ENCODE data around the gene EDEM3.
"Not testable (repeated sequence)": the region's sequence is repeated elsewhere in the genome, so short reads cannot be mapped to it uniquely, and the experiment has no call there.

The EDEM3 gene

DNA sequence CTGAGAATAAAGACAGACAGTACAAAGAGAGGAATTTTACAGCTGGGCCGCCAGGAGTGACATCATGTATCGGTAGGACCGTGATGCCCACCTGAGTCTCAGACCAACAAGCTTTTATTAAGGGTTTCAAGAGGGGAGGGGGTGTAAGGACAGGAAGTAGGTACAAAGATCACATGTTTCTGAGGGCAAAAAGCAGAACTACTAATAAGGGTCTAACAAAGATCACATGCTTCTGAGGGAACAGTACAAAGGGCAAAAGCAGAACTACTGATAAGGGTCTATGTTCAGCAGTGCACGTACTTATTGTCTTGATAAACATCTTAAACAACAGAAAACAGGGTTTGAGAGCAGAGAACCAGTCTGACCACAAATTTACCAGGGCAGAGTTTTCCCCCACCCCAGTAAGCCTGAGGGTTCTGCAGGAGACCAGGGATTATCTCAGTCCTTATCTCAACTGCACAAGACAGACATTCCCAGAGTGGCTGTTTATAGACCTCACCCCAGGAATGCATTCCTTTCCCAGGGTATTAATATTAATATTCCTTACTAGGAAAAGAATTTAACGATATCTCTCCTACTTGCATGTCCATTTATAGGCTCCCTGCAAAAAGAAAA lies 73.9 kb downstream of the EDEM3 start:
- FAIRE-seq: not testable (repeated sequence)

GRCh38 chr1:184679472-184679871 lies 75.2 kb downstream of the EDEM3 start:
- DNase-seq (ENCODE audit: low spot score); FAIRE-seq: not testable (repeated sequence)

More for the DNA sequence above, 73.9 kb downstream of the EDEM3 start:
- DNase-seq (ENCODE audit: low spot score): not testable (repeated sequence)

GRCh38 chr1:184677344-184677743 lies 77.3 kb downstream of the EDEM3 start:
- FAIRE-seq (no peak), DNase-seq (ENCODE audit: low spot score) (no peak)

DNA sequence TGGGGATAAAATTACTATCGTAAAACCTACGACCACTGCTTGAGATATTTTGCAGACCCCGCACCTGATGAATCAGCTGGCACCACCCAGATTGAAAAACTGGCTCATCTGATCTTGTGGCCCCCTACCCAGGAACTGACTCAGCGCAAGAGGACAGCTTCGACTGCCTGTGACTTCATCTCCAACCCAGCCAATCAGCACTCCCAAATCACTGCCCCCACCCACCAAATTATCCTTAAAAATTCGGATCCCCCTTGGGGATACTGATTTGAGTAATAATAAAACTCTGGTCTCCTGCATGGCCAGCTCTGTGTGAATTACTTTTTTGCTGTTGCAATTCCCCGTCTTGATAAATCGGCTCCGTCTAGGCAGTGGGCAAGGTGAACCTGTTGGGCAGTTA lies 81.4 kb downstream of the EDEM3 start:
- no peak for FAIRE-seq
- DNase-seq (ENCODE audit: low spot score): no peak

GRCh38 chr1:184672013-184672726 lies 82.5 kb downstream of the EDEM3 start:
- FAIRE-seq (no peak), DNase-seq (ENCODE audit: low spot score) (no peak)

DNA sequence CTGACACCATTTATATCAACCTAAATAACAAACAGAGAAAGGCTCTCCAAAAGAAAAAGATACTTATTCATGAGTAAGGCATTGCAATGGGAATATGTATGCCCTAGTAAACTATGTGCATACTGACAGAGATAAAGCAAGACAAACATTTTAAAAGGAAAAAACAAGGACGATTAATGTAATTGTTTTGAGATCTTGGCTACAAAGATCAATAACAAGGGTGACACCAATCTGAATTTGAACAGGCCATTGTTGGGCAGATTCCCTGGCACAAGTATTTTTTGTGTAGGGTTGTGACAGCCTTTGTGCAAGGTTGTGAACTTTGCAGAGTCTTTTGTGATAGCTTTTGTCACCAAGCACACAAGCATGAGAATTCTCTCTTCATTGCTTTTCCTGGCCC lies 85.3 kb downstream of the EDEM3 start:
- no peak for FAIRE-seq

DNA sequence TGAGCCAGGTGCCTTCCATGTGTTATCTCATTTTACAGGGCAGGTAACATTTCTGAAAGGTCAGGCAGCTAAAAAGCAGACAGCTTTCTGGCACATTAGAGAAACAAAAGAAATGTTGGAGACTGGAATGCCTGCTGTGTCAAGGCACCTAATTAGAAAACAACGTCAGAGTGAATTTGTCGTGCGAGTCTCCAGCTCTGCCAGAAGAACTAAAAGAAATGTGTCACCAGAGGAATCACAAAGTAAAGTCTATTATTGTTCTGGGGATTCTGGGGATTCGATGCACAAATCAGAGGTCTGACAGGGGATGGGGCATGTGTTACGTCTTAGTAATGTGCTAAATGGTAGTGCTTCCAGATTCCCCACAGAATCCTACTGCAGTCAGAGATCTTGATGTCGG lies 89.3 kb downstream of the EDEM3 start:
- DNase-seq (ENCODE audit: low spot score): no peak
- no peak for FAIRE-seq

More for the DNA sequence above, 85.3 kb downstream of the EDEM3 start:
- DNase-seq (ENCODE audit: low spot score): no peak

- DNase-seq (ENCODE audit: low spot score) (no peak), FAIRE-seq (no peak)
These were observed 90.0 kb downstream of the EDEM3 start for GRCh38 chr1:184664661-184665060.

DNA sequence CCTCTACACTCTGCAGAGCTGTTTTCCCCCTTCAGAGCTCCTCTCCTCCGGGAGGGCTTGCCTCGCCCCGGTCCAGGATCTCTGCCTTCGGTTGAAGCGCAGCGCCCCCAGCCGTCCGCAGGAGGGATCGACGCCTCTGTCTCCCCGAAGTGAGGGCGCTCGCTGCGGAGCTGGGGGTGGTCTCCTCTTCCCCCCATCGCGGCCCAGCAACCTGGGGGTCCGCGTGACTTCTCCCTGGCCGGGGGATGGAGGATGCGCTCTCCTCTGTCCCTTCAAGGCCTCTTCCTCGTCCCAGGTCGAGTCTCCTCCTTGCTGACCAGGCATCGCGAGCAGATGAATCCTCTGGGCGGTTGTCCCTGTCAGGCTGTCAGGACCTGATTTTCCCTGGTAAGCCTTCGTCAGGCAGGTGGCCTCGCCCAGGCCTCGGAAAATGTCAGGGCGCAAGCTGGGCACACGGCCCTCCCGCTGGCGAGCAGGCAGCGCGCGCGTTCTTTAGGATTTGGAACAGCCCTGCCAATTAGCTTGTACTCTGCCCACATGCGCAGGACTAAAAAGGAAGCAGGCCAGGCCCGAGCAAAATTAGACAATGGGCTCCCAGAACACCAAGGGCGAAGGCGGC lies 90.5 kb downstream of the EDEM3 start:
- DNase-seq (ENCODE audit: low spot score) (peak; percentile 79), FAIRE-seq (no peak)

DNA sequence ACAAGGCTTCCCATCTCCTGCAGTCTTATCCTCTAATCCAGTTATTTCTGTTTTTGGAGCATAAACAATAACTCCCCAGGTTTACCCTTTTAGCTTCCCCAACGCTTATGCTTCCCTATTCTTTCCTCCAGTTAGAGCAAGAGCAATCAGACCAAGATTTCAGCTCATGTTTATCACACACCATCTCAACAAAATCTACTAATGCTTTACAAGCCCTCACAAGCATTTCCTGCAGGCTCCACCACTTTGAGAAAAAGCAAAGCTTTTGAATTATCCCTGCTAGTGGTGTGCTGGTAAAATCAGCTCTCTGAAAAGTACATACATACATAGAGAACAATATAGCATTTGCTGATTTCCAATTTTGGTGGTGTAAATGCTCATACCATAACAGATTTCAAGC lies 92.9 kb downstream of the EDEM3 start:
- FAIRE-seq (no peak), DNase-seq (ENCODE audit: low spot score) (no peak)

- DNase-seq (ENCODE audit: low spot score) (no peak), FAIRE-seq (no peak)
These were observed 94.0 kb downstream of the EDEM3 start for GRCh38 chr1:184660462-184661191.

GRCh38 chr1:184658055-184658454 lies 96.6 kb downstream of the EDEM3 start:
- no peak for DNase-seq (ENCODE audit: low spot score)
- no peak for FAIRE-seq

GRCh38 chr1:184656221-184656620 lies 98.4 kb downstream of the EDEM3 start:
- FAIRE-seq (no peak), DNase-seq (ENCODE audit: low spot score) (no peak)

DNA sequence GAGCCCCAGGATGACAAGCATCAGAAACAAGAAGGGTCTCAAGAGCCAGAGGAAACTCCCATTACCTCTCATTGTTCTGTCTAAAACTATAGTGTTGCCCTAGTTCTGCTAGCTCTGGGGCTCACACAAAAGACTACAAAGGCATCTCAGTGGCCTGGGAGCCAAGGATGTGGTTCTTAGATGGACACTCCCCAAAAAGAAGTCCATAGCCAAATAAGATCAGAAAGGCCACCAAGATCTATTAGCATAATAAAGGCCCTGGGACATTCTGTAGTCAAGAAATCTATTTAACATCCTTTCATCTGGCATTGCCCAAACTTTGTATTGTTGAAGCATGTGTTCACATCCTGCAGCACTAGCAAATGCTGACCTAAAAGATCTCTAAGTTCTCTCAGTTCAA lies 99.5 kb downstream of the EDEM3 start:
- no peak for DNase-seq (ENCODE audit: low spot score)
- FAIRE-seq: no peak

DNA sequence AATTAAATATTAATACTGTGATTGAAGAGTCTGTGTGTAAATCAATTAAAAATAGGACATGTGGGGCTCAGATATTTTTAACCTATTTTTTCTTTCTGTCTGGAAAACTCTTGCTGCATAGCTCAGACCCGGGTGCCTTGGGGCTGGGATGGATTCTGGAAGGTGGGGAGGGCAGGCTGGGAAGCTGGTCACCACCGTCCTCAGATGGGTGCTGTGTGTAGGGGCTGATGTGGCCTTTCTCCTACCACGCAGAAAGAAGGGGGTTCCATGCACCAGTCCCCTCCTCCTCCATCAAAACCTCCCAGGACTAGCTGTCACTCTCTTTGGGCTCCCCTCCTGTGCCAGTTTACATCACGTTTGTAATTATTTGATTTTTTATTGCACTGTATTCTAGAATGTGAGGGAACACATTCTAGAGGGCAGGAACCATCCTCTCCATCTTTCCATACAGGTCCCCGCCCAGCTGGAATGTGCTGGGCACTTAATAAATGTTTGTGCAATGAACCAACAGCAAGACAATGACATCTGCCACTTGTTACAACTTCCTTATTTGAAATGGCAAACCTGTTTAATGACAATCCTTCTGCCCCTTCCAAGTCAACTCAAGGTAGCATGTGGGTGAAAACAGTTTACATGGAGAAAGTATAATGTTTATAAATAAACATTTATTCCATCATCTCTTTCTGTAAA lies 104.3 kb downstream of the EDEM3 start:
- no peak for FAIRE-seq
- DNase-seq (ENCODE audit: low spot score): no peak

GRCh38 chr1:184649451-184649888 lies 105.2 kb downstream of the EDEM3 start:
- FAIRE-seq: no peak
- no peak for DNase-seq (ENCODE audit: low spot score)

DNA sequence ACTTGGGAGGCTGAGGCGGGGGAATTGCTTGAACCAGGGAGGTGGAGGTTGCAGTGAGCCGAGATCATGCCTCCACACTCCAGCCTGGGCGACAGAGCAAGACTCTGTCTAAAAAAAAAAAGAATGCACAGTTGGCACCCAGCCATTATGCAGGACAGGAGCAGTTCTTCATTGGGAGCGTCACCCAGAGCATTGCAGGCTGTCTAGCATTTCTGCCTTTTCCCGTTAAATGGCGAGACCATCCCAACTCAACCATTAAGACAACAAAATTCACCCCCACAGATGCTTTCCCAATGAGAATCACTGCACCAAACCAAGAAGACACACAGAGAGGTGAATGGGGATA lies 105.8 kb downstream of the EDEM3 start:
- DNase-seq (ENCODE audit: low spot score) (no peak), FAIRE-seq (no peak)

- FAIRE-seq: no peak
- DNase-seq (ENCODE audit: low spot score): no peak
These were observed 106.3 kb downstream of the EDEM3 start for GRCh38 chr1:184648160-184648855.

- FAIRE-seq: no peak
- DNase-seq (ENCODE audit: low spot score): no peak
These were observed 107.2 kb downstream of the EDEM3 start for GRCh38 chr1:184647471-184647870.

- DNase-seq (ENCODE audit: low spot score): no peak
- FAIRE-seq: no peak
These were observed 107.8 kb downstream of the EDEM3 start for GRCh38 chr1:184646824-184647223.

DNA sequence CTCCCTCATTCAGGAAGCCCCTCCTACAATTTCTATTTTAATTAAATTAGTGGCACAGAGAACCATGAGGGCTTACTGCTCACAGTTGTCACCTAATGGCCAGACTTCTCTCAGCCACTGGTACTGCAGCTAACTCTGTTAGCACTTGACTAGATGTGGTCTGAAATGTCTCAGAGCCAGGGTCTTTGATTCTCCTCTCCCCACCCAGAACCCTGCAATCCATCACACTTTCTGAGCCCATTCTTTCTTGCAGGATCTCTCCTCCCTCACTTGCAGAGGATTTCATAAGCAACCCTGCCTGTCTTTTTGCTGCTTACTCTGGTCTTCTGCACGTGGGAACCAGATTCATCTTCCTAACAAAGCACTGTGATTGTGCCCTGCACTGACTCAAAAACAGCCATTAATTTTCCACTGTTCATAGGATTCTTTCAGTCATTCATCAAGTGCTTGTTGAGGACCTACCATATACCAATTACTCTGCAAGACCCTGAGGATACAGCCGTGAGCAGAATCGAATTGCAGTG lies 108.4 kb downstream of the EDEM3 start:
- no peak for FAIRE-seq

More for the DNA sequence above, 108.4 kb downstream of the EDEM3 start:
- no peak for DNase-seq (ENCODE audit: low spot score)
